Skin of body (tissue), 2 donors: ENCODE results near the gene CDKL5. TPM values are rescaled to one million over a fixed set of nuclear protein-coding genes. Genes with fewer than 3 reads are reported as not detected.
"Not testable (repeated sequence)": the region's sequence is repeated elsewhere in the genome, so short reads cannot be mapped to it uniquely, and the experiment has no call there.

Experiments used
- DNase-seq: peaks from one replicate; lab custom pipeline; 2025; lab: John Stamatoyannopoulos, UW
- total RNA-seq: library from RNA; depleted of rRNA; stranded (reverse); fragments of >200 nt; gene quantifications from one replicate; pipeline ENCODE4 v1.2.3, GENCODE V29; 2014

Gene CDKL5
- total RNA-seq, 1 donor from 2014 or later: 8.1 TPM

DNA sequence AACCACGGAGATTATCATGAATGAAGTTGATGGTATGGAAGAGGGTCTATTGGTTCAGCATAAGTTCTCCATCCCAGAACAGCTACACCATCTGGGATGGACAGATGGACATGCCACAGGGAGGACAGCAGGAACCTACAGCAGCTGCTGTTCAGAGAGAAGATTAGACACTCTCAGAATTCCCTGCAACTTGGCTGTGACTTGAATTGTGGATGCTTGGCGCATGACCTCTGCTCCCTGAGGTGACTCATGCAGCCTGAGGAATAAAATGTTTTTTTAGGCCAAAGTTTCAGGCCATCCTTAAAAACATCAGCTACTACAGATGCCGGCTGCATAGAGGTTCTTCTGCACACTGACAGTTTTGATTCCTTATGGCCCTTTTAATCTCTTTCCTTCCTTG, 149.2 kb downstream of the CDKL5 start:
- no peak for DNase-seq

DNA sequence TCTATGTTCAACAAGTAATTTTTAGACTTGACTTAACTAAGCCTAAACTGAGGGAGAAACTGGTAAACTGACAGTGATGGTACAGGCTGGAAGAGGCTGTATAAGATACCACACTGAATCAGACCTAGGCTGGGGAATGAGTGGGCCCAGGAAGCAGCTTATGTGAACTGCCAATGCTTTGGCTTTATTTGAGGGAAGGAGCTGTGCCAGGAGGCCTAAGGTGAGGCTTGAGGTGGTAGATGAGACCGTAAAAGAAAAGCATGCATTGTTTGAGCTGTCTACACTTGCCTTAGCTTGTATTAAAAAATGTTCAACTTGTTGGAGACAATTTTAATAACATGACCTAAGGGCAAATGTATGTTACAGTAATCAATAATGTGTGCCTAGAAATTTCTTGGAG, 150.3 kb downstream of the CDKL5 start:
- DNase-seq: no peak

DNA sequence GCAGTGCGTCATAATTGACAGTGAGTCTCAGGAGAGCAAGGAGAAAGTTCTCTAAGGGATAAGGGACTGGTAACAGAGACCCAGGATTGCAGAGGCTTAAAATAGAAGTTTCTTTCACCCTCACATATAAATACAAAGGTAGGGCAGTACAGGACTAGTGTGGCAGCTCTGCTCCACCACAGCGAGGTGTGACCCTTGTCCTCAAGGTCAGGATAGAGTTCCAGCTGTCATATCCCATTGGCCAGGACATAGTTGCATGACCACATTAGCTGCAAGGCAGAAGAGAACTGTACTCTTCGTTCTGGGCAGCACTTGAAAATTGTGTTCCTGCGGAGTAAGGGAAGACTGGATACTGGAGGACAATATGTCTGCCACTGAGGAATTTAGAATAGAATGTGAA, 152.0 kb downstream of the CDKL5 start:
- DNase-seq: no peak

DNA sequence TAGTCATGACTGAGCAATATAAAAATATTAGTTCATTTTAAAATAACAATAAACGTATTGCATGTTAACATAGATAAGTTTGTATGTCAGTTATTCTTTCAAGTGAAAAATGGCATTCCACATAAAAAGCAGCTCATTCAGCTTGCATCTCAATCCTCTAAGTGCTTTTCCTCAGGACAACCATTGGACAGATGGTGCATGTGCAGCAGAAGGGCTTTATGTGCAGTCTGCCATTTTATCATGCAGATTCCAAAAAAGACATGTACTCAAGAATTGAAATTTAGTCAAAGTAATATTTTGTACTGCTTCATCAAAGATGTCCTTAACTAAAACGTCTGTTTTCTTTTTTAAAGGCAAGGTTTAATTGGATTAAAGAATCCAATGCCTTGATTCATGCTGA, 153.1 kb downstream of the CDKL5 start:
- DNase-seq: no peak

DNA sequence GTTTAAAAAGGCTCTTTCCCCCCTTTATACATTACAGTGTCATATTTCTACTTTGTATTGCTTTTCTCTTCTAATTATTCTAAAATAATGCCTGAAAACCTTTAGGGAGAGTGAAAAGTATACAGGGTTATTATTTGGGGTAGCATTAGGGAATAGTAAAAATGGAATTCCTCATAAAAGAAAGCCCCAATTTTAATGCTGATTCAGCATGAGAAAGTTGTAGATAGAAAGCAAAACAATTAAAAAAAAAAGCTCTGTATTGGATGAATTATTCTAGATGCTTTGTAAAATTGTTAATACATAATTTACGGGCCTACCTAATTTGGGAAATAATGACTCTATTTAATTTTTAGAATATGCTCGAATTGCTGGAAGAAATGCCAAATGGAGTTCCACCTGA, 154.1 kb downstream of the CDKL5 start:
- DNase-seq: no peak

DNA sequence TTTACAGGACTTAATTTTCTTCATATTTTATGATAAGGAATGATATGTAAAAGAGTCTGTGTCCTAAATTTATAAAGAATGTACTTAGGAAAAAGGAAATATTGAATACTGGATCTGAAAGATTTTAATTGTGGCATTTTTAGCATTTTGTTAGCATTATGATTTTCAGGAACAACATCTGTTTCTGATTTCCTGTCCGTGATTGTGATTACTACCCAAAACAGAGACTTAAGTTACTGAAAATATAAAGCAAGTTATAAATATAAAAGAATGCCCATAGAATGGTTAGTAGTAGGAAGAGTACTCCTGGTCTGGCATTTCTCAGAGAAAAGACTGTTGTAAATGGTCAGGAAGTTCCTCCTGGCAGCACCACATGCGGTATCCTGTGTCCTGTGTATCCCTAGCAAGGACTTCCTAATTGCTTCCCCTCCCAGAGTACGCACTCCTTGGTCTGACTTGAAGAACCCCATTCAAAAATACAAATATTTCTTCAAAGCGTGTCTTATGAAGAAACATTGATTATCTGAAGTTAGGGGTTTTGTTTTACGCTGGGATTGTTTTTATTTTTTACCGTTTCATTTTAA, 157.6 kb downstream of the CDKL5 start:
- peak; percentile 15 for DNase-seq

DNA sequence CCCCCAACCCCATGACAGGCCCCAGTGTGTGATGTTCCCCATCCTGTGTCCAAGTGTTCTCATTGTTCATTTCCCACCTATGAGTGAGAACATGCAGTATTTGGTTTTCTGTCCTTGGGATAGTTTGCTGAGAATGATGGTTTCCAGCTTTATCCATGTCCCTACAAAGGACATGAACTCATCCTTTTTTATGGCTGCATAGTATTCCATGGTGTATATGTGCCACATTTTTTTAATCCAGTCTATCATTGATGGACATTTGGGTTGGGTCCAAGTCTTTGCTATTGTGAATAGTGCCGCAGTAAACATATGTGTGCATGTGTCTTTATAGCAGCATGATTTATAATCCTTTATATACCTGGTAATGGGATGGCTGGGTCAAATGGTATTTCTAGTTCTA, 163.9 kb downstream of the CDKL5 start:
- not testable (repeated sequence) for DNase-seq

DNA sequence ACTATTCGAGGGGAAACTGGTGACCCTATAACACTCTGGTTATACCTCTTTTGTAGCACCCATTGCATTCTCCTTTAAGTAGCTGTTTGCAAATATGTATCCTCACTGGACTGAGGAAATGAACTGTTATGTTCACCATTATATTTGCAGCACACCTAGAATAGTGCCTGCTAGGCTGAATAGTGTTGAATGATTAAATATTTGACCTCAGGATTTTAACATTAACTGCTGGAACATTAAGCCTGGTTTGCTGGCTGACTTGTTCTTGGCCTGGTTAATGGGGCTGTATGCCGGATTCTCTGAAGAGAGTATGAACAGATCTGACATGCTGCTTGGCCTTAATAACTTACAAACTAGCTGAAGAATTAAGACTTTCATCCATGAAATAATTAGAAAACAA, 166.4 kb downstream of the CDKL5 start:
- DNase-seq: no peak

DNA sequence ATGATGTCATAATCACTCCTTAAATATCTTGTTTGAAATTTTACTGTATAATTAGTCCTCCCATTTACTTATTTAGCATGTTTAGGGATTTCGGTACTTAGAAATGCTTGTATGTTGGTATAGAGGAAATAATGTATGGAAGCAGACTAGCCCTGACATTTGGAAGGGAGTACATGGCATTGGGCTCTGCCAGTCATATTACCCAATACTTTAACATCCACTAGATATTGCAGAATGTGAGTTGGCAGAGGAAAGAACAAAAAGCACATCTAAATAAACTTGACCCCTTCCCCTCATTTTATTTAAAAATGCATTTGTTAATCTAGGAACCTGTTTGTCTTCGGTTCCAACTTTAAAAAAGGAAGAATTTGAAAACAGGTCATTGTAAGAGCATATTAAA, 168.7 kb downstream of the CDKL5 start:
- DNase-seq: no peak

DNA sequence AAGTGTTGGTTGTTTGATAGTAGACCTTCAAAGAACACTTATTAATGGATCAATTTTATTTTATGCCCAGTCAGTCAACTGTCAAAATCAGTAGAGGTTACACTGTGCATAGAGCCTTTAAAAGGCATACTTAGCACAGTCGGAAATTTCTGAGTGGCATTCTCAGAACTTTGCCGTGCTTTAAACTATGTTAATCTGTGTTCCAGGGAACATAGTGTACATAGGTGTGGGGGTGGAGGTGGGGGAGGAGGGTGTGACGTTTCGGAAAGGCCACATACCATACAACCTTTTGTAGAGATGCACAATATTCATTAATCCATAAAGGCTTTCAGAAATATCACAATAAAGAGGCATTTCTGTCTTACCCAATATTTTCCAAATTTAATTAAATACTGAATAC, 170.7 kb downstream of the CDKL5 start:
- DNase-seq: no peak

DNA sequence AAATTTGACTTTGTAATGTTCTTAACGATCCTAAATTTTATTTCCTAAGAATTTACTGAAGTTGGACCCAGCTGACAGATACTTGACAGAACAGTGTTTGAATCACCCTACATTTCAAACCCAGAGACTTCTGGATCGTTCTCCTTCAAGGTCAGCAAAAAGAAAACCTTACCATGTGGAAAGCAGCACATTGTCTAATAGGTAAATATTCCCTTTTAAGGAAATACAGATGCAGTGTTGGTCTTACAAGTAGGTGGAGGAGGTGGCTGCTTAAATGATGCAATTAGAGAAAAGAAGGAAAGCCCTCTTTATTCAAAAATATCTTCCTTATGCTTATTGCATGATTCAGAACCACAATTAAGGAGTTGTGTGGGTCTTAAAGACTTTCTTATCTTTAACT, 173.0 kb downstream of the CDKL5 start:
- no peak for DNase-seq

DNA sequence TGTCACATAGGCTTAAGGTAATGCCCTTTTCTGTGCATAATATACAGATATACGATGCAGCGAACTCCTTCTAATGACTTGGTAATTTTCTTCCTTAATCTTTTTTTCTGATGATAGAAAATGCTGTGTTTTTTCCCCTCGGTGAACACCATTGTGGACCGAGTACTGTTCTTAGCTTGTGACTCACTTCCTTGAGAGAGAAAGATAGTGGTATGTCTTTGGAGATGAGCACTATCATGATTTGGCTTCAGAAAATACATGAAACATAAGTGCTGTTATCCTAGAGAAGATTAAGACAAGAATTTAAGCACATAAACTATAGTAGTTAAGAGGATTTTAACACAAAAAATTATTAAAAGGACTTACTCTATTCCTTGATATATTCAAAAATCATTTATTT, 182.6 kb downstream of the CDKL5 start:
- no peak for DNase-seq

DNA sequence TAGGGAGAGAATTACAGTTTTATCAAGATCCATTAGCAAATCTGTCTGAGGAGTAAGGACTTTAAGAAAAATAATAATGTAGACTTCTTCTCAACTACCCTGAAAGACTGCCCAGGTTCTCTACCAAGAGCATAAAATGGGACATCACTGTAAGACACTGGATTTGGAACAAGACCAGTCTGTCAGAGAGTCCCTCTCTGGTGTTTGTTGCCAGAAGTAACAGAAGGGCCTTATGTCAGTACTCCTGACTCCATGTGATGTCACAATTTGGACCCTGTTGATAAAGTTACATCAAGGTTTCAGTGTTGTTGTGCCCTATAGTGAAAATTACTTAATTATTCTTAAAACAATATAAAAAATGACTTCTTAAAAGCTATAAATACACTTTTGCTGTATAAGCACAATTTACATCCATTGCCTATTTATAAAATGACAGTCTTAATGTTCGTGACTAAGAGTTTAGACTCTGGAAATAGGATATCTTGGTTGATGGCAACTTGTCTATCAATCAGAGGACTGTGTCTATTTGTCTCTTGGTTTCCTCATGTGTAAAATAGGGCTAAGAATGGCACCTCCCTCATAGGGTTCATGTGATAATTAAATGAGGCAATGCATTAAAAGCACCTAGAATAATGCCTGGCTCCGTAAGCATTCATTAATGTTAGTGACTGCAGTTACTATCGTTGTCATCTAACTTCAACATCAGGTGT, 188.7 kb downstream of the CDKL5 start:
- no peak for DNase-seq

DNA sequence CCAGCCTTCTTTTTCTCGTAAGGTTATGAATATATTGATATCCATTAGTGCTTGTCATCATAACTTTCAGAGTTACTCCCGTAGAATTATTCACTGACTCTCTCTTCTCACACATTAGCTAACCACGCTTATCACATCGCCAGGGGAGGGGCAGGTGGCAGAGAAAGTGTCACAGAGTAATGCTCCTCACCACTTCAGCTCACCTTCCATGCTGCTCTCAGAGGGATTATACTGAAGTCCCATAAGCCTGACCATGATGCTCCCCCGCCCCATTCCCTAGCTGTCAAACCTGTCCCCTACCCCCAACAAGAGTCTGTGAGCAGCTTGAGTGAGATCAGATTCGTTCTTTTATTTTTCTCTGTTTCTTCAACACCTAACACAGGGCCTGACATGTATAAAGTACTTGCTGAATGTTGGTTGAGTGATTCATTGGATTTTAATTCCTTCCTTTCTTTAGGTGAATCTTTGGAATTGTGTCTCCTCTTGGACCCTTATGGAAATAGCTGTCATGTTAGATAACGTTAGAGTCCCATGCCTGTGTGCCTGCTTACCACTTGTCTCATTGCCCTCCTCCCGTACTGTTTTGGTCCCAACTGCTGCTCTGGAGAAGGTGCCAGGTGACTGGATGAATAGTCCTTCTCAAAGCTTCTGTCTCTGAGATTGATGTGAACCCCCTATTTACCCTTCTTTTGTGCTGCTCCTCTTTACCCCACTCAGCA, 191.4 kb downstream of the CDKL5 start:
- DNase-seq: no peak

DNA sequence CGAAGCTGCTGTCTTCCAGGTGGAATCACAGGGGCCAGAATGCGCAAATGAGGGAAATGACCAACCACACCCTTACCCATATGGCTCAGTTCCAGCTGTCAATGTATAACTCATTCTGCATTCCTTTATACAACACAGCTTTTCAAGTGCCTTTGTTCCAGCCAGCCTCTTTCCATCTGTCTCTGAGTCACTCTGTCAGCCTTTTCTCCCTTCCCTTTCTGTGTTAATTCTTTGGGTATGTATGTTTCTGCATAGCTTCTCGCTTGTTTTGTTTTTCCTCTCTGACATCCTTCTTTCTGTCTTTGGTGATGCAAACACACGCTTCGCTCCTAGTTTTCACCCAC, 192.0 kb downstream of the CDKL5 start:
- DNase-seq: no peak

DNA sequence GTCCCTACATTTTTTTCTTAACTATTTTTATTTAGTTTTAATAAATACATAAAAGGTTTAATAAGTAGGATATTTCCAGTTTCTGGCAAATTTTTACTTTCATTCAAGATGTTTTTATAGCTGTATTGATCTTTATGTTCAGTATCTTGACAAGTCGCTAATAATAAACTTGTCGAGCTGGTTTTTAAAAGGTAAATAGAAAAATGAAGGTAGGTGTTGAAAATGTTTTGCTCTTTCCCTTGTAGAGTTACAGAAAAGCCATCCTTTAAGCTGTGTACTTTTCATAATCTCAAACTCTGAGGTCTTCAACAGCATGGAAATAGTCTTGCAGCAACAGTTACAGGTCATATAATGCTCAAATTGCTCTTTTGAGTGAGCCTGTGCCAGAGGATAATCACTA, 193.9 kb downstream of the CDKL5 start:
- no peak for DNase-seq

DNA sequence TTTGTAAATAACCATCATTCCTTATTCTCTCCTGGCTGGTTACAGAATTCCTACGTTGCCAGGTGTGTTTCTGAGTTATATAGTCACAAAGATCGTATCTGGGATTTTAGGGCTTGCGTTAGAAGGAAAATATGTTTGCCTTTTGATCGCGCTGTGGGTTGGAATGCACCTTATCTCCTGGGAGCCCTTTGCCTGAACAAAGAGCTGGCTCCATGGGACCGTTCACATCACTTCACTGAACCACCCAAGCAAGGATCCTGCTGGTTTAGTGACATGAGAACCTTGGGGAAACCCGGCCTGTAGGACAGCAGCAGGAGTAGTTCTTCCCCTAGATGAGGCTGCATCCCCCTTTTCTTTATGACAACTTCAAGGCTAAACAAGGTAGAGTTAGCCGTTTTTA, 194.9 kb downstream of the CDKL5 start:
- DNase-seq: no peak

DNA sequence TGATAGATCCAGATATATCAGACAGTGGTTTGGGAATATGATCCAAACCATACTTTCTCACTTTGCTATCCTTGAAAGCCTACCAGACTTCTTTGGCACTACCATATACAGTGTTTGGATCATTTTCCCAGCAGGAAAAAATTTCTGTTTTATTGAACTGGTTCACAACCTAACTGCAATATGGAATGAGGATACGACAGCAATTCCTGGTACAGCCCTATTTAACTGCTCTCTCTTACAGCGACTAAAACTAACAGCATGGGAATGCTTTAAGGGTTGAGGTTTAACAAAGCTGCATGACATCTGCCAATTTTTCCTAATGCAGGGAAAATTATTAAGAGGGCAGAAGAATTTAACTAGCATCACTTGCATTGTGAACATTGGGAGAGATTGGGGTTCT, 199.2 kb downstream of the CDKL5 start:
- DNase-seq: no peak

DNA sequence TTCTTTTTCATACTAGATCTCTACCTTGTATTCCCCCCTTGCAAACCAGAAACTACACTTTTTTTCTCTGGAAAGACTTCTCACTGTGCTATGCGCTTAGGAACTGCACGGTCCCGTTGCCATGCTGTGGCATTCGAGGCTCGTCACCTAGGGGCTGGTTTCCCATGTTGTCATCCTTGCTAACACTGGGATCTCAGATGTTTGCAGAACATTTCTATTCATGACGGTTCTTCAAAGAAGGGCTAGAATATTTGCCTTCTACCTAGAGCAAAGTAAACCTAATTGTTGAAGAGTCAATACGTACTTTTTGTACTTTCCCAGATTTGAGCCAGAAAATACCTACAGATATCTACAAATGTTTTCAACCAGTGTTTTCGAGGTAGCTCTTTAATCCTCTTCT, 205.5 kb downstream of the CDKL5 start:
- DNase-seq: no peak

DNA sequence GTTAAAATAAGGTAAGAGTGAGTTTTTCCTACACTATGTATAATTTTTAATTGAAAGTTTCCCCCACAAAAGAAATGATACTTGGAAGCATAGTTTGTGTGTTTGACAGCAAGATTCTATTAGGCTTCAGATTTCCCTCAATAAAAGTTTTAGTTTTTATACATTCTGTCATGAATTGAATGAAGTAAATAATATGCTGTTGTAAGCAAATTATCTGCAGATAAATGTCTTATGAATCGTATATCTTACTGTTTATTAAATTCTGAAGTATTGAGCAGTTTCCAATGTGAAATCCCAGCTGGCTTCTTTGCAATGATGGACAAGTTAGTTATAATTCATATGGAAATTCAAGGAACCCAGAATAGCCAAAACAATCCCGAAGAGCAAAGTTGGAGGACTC, 213.0 kb downstream of the CDKL5 start:
- DNase-seq: no peak

DNA sequence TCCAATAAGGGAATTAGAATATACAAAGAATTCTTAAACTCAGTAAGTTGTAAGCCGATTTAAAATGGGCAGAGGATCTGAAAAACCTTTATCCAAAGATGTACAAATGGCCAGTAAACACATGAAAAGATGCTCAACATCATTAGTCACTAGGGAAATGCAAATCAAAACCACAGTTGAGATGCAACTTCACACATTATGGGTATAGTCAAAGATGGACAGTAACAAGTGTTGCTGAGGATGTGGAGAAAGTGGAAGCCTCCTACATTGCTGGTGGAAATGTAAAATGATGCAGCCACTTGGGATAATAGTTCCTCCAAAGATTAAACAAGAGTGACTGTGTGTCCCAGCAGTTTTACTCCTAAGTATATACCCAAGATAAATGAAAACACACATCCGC, 213.9 kb downstream of the CDKL5 start:
- no peak for DNase-seq

DNA sequence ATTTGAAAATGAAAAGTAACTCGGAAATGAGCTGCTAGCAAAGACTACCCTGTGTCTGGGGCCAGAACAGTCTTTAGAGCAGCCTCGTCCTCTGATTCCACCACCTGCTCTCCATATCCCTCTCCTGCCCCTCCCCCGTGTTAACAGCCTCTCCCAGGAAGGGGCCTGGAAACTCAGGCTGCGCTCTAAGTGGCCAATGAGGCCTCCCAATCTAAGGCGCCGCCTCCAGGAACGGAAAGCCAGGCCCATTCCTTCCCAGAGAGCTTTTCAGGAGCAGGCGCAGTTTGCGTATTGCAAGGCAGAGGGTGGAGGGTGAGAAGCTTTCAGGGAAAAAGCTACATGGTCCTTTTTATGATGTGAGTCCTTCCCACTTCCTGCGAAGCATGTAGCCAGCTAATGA, 215.3 kb downstream of the CDKL5 start:
- DNase-seq: no peak

DNA sequence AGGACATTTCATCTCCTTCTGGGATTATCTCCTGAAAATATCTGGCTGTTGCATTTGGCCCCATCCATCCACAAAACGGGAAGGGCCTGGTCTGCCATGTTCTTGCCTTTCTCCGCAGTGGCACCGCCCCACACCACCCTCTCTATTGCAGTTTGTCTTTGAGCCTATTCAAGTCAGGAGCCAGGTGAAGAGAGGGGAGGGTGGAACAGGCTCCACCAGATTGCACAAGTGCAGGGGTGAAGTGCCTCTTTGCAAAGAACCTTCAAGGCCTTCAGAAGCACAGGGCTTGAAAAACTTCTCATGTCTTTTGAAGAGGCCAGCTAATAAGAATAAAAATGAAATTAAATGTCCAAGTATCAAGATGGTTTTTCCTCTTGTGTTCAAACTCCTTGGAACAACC, 217.8 kb downstream of the CDKL5 start:
- DNase-seq: no peak
